H9 (cell line): ENCODE measurements around the gene ARL14EP. TPM values are rescaled to one million over a fixed set of nuclear protein-coding genes. Genes with fewer than 3 reads are reported as not detected.

Experiments
- DNase-seq: peaks from one replicate; pipeline ENCODE4 v3.0.0-alpha.2; 2017
- H2AFZ ChIP-seq: one replicate; pipeline ENCODE4 v1.6.1; 2013; ENCODE audit warnings: mild to moderate bottlenecking, low read length, control low read depth, moderate library complexity
- H2AK5ac ChIP-seq: 2 replicates; pipeline ENCODE4 v1.6.1; 2013; ENCODE audit warnings: low read length, control low read depth, mixed read lengths; ENCODE audit not compliant: insufficient read length
- H2BK120ac ChIP-seq: one replicate; pipeline ENCODE4 v1.6.1; 2013; ENCODE audit warnings: low read depth, mild to moderate bottlenecking, low read length, control low read depth, inconsistent platforms; ENCODE audit not compliant: poor library complexity, severe bottlenecking
- H2BK12ac ChIP-seq: 2 replicates; pipeline ENCODE4 v1.6.1; 2013; ENCODE audit warnings: low read length, control low read depth, mixed read lengths, low read depth; ENCODE audit not compliant: insufficient read length
- H2BK15ac ChIP-seq: 2 replicates; pipeline ENCODE4 v1.6.1; 2013; ENCODE audit warnings: low read depth, low read length, control low read depth
- H2BK20ac ChIP-seq: one replicate; pipeline ENCODE4 v1.6.1; 2013; ENCODE audit warnings: low read depth, mild to moderate bottlenecking, low read length, control low read depth, inconsistent platforms; ENCODE audit not compliant: poor library complexity, severe bottlenecking
- H2BK5ac ChIP-seq: 2 replicates; pipeline ENCODE4 v1.6.1; 2013; ENCODE audit warnings: low read length, control low read depth, mixed read lengths; ENCODE audit not compliant: insufficient read length
- H3K14ac ChIP-seq: 2 replicates; pipeline ENCODE4 v1.6.1; 2013; ENCODE audit warnings: low read length, control low read depth; ENCODE audit not compliant: insufficient read depth
- H3K18ac ChIP-seq: 2 replicates; pipeline ENCODE4 v1.6.1; 2013; ENCODE audit warnings: low read depth, mild to moderate bottlenecking, mixed read lengths, low read length, control low read depth; ENCODE audit not compliant: insufficient read length
- H3K23ac ChIP-seq: 2 replicates; pipeline ENCODE4 v1.6.1; 2013; ENCODE audit warnings: low read length, control low read depth, mixed read lengths, low read depth; ENCODE audit not compliant: insufficient read length
- H3K23me2 ChIP-seq: 2 replicates; pipeline ENCODE4 v1.6.1; 2013; ENCODE audit warnings: low read depth, mild to moderate bottlenecking, mixed read lengths, low read length, control low read depth; ENCODE audit not compliant: insufficient read length, poor library complexity, severe bottlenecking
- H3K27ac ChIP-seq: 2 replicates; pipeline ENCODE4 v1.5.1; 2013; ENCODE audit warnings: low read length, control low read depth, mixed read lengths, low read depth; ENCODE audit not compliant: insufficient read length
- H3K27me3 ChIP-seq: 2 replicates; pipeline ENCODE4 v1.6.1; 2013; ENCODE audit warnings: low read length, control low read depth, inconsistent platforms; ENCODE audit not compliant: insufficient read depth
- H3K4ac ChIP-seq: 2 replicates; pipeline ENCODE4 v1.6.1; 2013; ENCODE audit warnings: low read depth, mild to moderate bottlenecking, control low read depth, inconsistent platforms, low read length, moderate library complexity
- H3K4me1 ChIP-seq: 2 replicates; pipeline ENCODE4 v1.6.1; 2013; ENCODE audit warnings: low read length, control low read depth, inconsistent platforms; ENCODE audit not compliant: insufficient read depth
- H3K4me2 ChIP-seq: 2 replicates; pipeline ENCODE4 v1.6.1; 2013; ENCODE audit warnings: low read length, control low read depth, mixed read lengths; ENCODE audit not compliant: insufficient read length, insufficient read depth
- H3K56ac ChIP-seq: 2 replicates; pipeline ENCODE4 v1.6.1; 2013; ENCODE audit warnings: low read depth, mild to moderate bottlenecking, mixed read lengths, low read length, control low read depth; ENCODE audit not compliant: insufficient read length
- H3K79me1 ChIP-seq: 2 replicates; pipeline ENCODE4 v1.6.1; 2013; ENCODE audit warnings: low read depth, mild to moderate bottlenecking, moderate library complexity, low read length, control low read depth, inconsistent platforms; ENCODE audit not compliant: insufficient read depth, poor library complexity, severe bottlenecking
- H3K79me2 ChIP-seq: 2 replicates; pipeline ENCODE4 v1.6.1; 2013; ENCODE audit warnings: low read length, control low read depth, inconsistent platforms; ENCODE audit not compliant: insufficient read depth
- H3K9ac ChIP-seq: 2 replicates; pipeline ENCODE4 v1.6.1; 2013; ENCODE audit warnings: low read length, control low read depth, mixed read lengths; ENCODE audit not compliant: insufficient read length; ENCODE audit errors: extremely low read depth
- H3K9me3 ChIP-seq: one replicate; pipeline ENCODE4 v1.6.1; 2013; ENCODE audit warnings: low read depth, low read length, inconsistent platforms; ENCODE audit not compliant: control insufficient read depth
- H3T11ph ChIP-seq: one replicate; pipeline ENCODE4 v1.6.1; 2013; ENCODE audit warnings: mild to moderate bottlenecking, low read length, control low read depth, inconsistent platforms
- H4K20me1 ChIP-seq: one replicate; pipeline ENCODE4 v1.6.1; 2013; ENCODE audit not compliant: control insufficient read depth, insufficient read length, insufficient read depth
- H4K5ac ChIP-seq: 2 replicates; pipeline ENCODE4 v1.6.1; 2013; ENCODE audit warnings: low read depth, mild to moderate bottlenecking, mixed read lengths, low read length, control low read depth; ENCODE audit not compliant: insufficient read length
- H4K8ac ChIP-seq: replicated peaks from 2 replicates; pipeline ENCODE4 v1.6.1; 2013; ENCODE audit warnings: low read length, control low read depth, mixed read lengths, low read depth; ENCODE audit not compliant: insufficient read length
- H4K91ac ChIP-seq: 2 replicates; pipeline ENCODE4 v1.6.1; 2013; ENCODE audit warnings: low read depth, mild to moderate bottlenecking, moderate library complexity, mixed read lengths, low read length, control low read depth; ENCODE audit not compliant: insufficient read length
- H3K27ac Mint-ChIP-seq, 3 experiments: 2 replicates in 2 of 3; 3 replicates in 1 of 3; pipeline ENCODE4 v1.8.0; 2020 to 2021; ENCODE audit warnings: mixed read lengths in 3 of 3, mild to moderate bottlenecking in 1 of 3, moderate library complexity in 1 of 3
- H3K27me3 Mint-ChIP-seq: 2 replicates; pipeline ENCODE4 v1.8.0; 2021; ENCODE audit warnings: low read depth, mild to moderate bottlenecking, moderate library complexity, mixed read lengths
- H3K36me3 Mint-ChIP-seq, 3 experiments: 2 replicates in 2 of 3; 3 replicates in 1 of 3; pipeline ENCODE4 v1.8.0; 2020 to 2021; ENCODE audit warnings: low read depth in 3 of 3, mixed read lengths in 3 of 3; ENCODE audit not compliant: insufficient read depth in 1 of 3
- H3K4me1 Mint-ChIP-seq, 2 experiments: 2 replicates each; pipeline ENCODE4 v1.8.0; 2020; ENCODE audit warnings: mixed read lengths in 2 of 2
- H3K4me3 Mint-ChIP-seq, 2 experiments: 2 replicates in 1 of 2; 3 replicates in 1 of 2; pipeline ENCODE4 v1.8.0; 2020 to 2021; ENCODE audit warnings: mild to moderate bottlenecking in 2 of 2, mixed read lengths in 2 of 2, moderate library complexity in 1 of 2
- H3K9me3 Mint-ChIP-seq, 2 experiments: 2 replicates in 1 of 2; 3 replicates in 1 of 2; pipeline ENCODE4 v1.8.0; 2020; ENCODE audit warnings: mild to moderate bottlenecking in 2 of 2, mixed read lengths in 2 of 2, moderate library complexity in 1 of 2
- CTCF ChIP-seq: fragments of 200-600 bp; sonication (generic); conservative IDR thresholded peaks from 3 replicates; pipeline ENCODE4 v1.8.0; 2021; ENCODE audit warnings: antibody characterized with exemption, mild to moderate bottlenecking
- WGBS: extraction: QIAGEN DNeasy Blood & Tissue Kit; methylation state at CpG from one replicate; pipeline ENCODE4 v1.1.7; 2013; ENCODE audit warnings: missing lambda C conversion rate, low lambda C conversion rate, mixed read lengths; ENCODE audit not compliant: insufficient read length; ENCODE audit errors: extremely low coverage; 5-methylcytosine and 5-hydroxymethylcytosine counted together
- total RNA-seq: library from RNA; stranded (reverse); gene quantifications from 2 replicates; pipeline ENCODE4 v1.2.1, GENCODE V29; 2021

The ARL14EP gene
- total RNA-seq, 1 experiment from 2014 or later = 20.9 TPM

- Histone ChIP-seq H2BK12ac (no peak overlapping the region), H3K18ac (no peak overlapping the region), H2BK5ac (no peak overlapping the region), H2BK15ac (no peak overlapping the region), H2AFZ (no peak overlapping the region), H3K27ac (no peak overlapping the region), H3K79me2 (no peaks in the 10 kb centered on the region), H3K23ac (no peak overlapping the region), H2BK20ac (no peak overlapping the region), H2BK120ac (no peak overlapping the region), H4K8ac (no peak overlapping the region), H3K27me3 (no peaks in the 10 kb centered on the region), H3K9me3 (no peaks in the 10 kb centered on the region), H3K4ac (no peak overlapping the region), H3K14ac (no peak overlapping the region), H3K4me1 (no peaks in the 10 kb centered on the region), H3K56ac (no peak overlapping the region), H3K4me2 (no peak overlapping the region), H4K20me1 (no peaks in the 10 kb centered on the region), H3K23me2 (no peaks in the 10 kb centered on the region), H4K5ac (no peak overlapping the region), H3K79me1 (no peaks in the 10 kb centered on the region), H2AK5ac (no peak overlapping the region), H3K9ac (no peak overlapping the region), H3T11ph (no peak overlapping the region), H4K91ac (no peak overlapping the region)
- peaks cover 3% of the 10 kb centered on the region; the same call in 1 of the 2 replicates for H3K27me3 Mint-ChIP-seq
- no peaks in the 10 kb centered on the region for H3K9me3 Mint-ChIP-seq
- WGBS = no CpG with 5 or more reads among the region's 2 CpGs
- H3K27ac Mint-ChIP-seq = no peak overlapping the region
- no peak overlapping the region for H3K4me3 Mint-ChIP-seq
- H3K4me1 Mint-ChIP-seq = no peaks in the 10 kb centered on the region
- H3K36me3 Mint-ChIP-seq = 0 out of 7 replicates have a peak, but pooled peaks cover 0 to 4% (median 0%) of the 10 kb centered on the region in 3 experiments
- TF ChIP-seq CTCF = no peak
- no peak for DNase-seq
Observed at GRCh38 chr11:30358536-30358935, 35.6 kb downstream of the ARL14EP start.
